HepG2 (cell line): Measurements from ENCODE around the gene DNAJC8. TPM values are rescaled to one million over a fixed set of nuclear protein-coding genes. Genes with fewer than 3 reads are reported as not detected.

ENCODE experiments used
- ASH2L ChIP-seq: fragments of 300-600, 200-600 bp; sonication (generic); IDR thresholded peaks from 2 replicates; pipeline ENCODE4 v1.7.0; 2017; ENCODE audit warnings: low read depth, mild to moderate bottlenecking, moderate library complexity, mixed read lengths, low read length; ENCODE audit not compliant: insufficient read length
- ATF7-NPFF ChIP-seq: sonication (generic); formaldehyde crosslinking; IDR thresholded peaks from 2 replicates; pipeline ENCODE4 v1.8.1; 2023; ENCODE audit warnings: mild to moderate bottlenecking, low read depth, missing genetic modification reagents, moderate library complexity
- ETS1 ChIP-seq: sonication (generic); formaldehyde crosslinking; IDR thresholded peaks from 2 replicates; pipeline ENCODE4 v1.4.0; 2020; ENCODE audit warnings: missing genetic modification reagents
- HNF1A ChIP-seq, 2 experiments: sonication (generic) in 1 of 2; formaldehyde crosslinking in 1 of 2; IDR thresholded peaks; 2 replicates each; pipeline versions ENCODE4 v1.4.0 to v1.6.1; 2016 to 2020; ENCODE audit warnings: borderline replicate concordance in 1 of 2, low read depth in 1 of 2, mild to moderate bottlenecking in 1 of 2, missing genetic modification reagents in 1 of 2
- MAFK ChIP-seq, 2 experiments: IDR thresholded peaks in 1 of 2; conservative IDR thresholded peaks in 1 of 2; 2 replicates each; pipeline ENCODE4 v1.6.1; 2011; ENCODE audit warnings: improper control_type of control experiment in 2 of 2, low read length in 2 of 2
- POLR2AphosphoS2 ChIP-seq: IDR thresholded peaks from 2 replicates; pipeline ENCODE4 v1.6.1; 2011; ENCODE audit warnings: low read depth, low read length, improper control_type of control experiment
- PRDM4 ChIP-seq: sonication (generic); formaldehyde crosslinking; IDR thresholded peaks from 2 replicates; pipeline ENCODE4 v1.9.0; 2021; ENCODE audit warnings: missing genetic modification reagents, borderline replicate concordance
- REPIN1 ChIP-seq: sonication (generic); formaldehyde crosslinking; IDR thresholded peaks from 2 replicates; pipeline ENCODE4 v1.8.0; 2022; ENCODE audit warnings: missing genetic modification reagents, low read depth, mild to moderate bottlenecking, borderline replicate concordance
- RORA ChIP-seq: sonication (generic); formaldehyde crosslinking; IDR thresholded peaks from 2 replicates; pipeline ENCODE4 v1.5.0; 2020; ENCODE audit warnings: mild to moderate bottlenecking, missing genetic modification reagents, moderate library complexity
- TBX2 ChIP-seq: sonication (generic); formaldehyde crosslinking; IDR thresholded peaks from 2 replicates; pipeline ENCODE4 v1.5.0; 2020; ENCODE audit warnings: missing genetic modification reagents, mild to moderate bottlenecking, borderline replicate concordance
- TCF7L2 ChIP-seq: IDR thresholded peaks from 2 replicates; pipeline ENCODE4 v1.6.1; 2011; ENCODE audit warnings: mild to moderate bottlenecking, low read depth, low read length, moderate library complexity
- TEAD2 ChIP-seq: sonication (generic); formaldehyde crosslinking; IDR thresholded peaks from 2 replicates; pipeline ENCODE4 v1.9.0; 2021; ENCODE audit warnings: missing genetic modification reagents
- TEAD3 ChIP-seq: optimal IDR thresholded peaks from 2 replicates; pipeline ENCODE3; 2016; ENCODE audit warnings: borderline replicate concordance
- THYN1 ChIP-seq: sonication (generic); formaldehyde crosslinking; IDR thresholded peaks from 2 replicates; pipeline ENCODE4 v1.8.1; 2023; ENCODE audit warnings: low read depth, mild to moderate bottlenecking, moderate library complexity, missing genetic modification reagents, borderline replicate concordance
- ZNF124 ChIP-seq: sonication (generic); formaldehyde crosslinking; IDR thresholded peaks from 2 replicates; pipeline ENCODE4 v1.4.0; 2020; ENCODE audit warnings: missing genetic modification reagents
- ZNF207 ChIP-seq: fragments of 450-650 bp; IDR thresholded peaks from 2 replicates; pipeline ENCODE4 v1.6.1; 2016; ENCODE audit warnings: antibody characterized with exemption, borderline replicate concordance
- ZNF276 ChIP-seq: sonication (generic); formaldehyde crosslinking; IDR thresholded peaks from 2 replicates; pipeline ENCODE4 v1.4.0; 2020; ENCODE audit warnings: mild to moderate bottlenecking, low read depth, missing genetic modification reagents
- ZNF891 ChIP-seq: sonication (generic); formaldehyde crosslinking; IDR thresholded peaks from 2 replicates; pipeline ENCODE4 v1.5.0; 2020; ENCODE audit warnings: mild to moderate bottlenecking, missing genetic modification reagents
- polyA plus RNA-seq, 8 experiments: library from polyadenylated mRNA; depleted of rRNA in 3 of 8; stranded (reverse) in 7 of 8; unstranded in 1 of 8; fragments of >200 nt; fragmentation: Illumina TruSeq in 4 of 8; extraction: Trizol in 4 of 8; gene quantifications; 2 replicates each; pipeline versions ENCODE4 v1.2.1 to v1.2.3, GENCODE V29; 2011 to 2016; ENCODE audit warnings: low read depth in 4 of 8, missing spikeins in 1 of 8, mixed read lengths in 1 of 8; ENCODE audit not compliant: insufficient read depth in 1 of 8
- total RNA-seq, 5 experiments: library from RNA; depleted of rRNA; stranded (reverse); fragments of >200 nt; fragmentation: Illumina TruSeq; extraction: Trizol; gene quantifications; 2 replicates each; pipeline ENCODE4 v1.2.3, GENCODE V29; 2016; ENCODE audit warnings: low read depth in 1 of 5

DNAJC8 gene
- total and polyA plus RNA-seq, 2 of the 13 experiments (the other 11 are each of a cell fraction or from before 2014, with no cell fraction given): 54.5 to 126 TPM

GRCh38 chr1:28259252-28259933, 26.6 kb upstream of the DNAJC8 start, which contains the start of gene SESN2 (continued):
- no peak for TF ChIP-seq TEAD2
- TF ChIP-seq ZNF124 (CRISPR knock-in tag): 0 out of 2 replicates have a peak, but pooled peaks have one; percentile 11
- no peak for TF ChIP-seq MAFK (conservative IDR thresholded peaks at IDR 0.05 in 1 of 2, IDR thresholded peaks at IDR 0.05 in 1 of 2; ENCODE audit: low read length in 2 of 2)
- TF ChIP-seq TBX2: peak; percentile 79
- TF ChIP-seq REPIN1: peak; percentile 26; the same call in 1 of the 2 replicates
- TF ChIP-seq THYN1: no peak
- TF ChIP-seq TEAD3: no peak
- peak; percentile 74 for TF ChIP-seq ASH2L
- TF ChIP-seq PRDM4 (CRISPR knock-in tag): no peak
- TF ChIP-seq POLR2AphosphoS2: no peak
- TF ChIP-seq TCF7L2: no peak
- TF ChIP-seq RORA (CRISPR knock-in tag): no peak
- TF ChIP-seq ZNF276 (CRISPR knock-in tag): no peak
- no peak; the same call in 1 of the 2 replicates for TF ChIP-seq ZNF891 (CRISPR knock-in tag)
- TF ChIP-seq HNF1A (IDR thresholded peaks at IDR 0.05; ENCODE audit: low read depth): no peak
- TF ChIP-seq HNF1A (CRISPR knock-in tag; IDR thresholded peaks at IDR 0.05; ENCODE audit: borderline replicate concordance): no peak
- no peak for TF ChIP-seq ZNF207
- no peak for TF ChIP-seq ETS1 (CRISPR knock-in tag)
- no peak; the same call in 1 of the 2 replicates for TF ChIP-seq ATF7-NPFF
